ENCODE data around the gene NECTIN4. TPM values are rescaled to one million over a fixed set of nuclear protein-coding genes. Genes with fewer than 3 reads are reported as not detected.

NECTIN4 gene
- total RNA-seq, 1 donor from 2014 or later, result 0.18 TPM

GRCh38 chr1:161114556-161114955 lies 25.2 kb upstream of the NECTIN4 start:
- intact Hi-C loops (cut with micrococcal nuclease), result loop anchor here (5.0 kb wide), 1 partner anchor 852 kb away; the partner anchor contains the start of gene DCAF8

GRCh38 chr1:161113915-161114314 lies 24.6 kb upstream of the NECTIN4 start:
- intact Hi-C loops (cut with micrococcal nuclease), result loop anchor here (5.0 kb wide), 1 partner anchor 852 kb away; the partner anchor contains the start of gene DCAF8

- intact Hi-C loops (cut with micrococcal nuclease), result loop anchor here (5.0 kb wide), 1 partner anchor 849 kb away; the partner anchor contains the start of gene DCAF8
These were observed 22.2 kb upstream of the NECTIN4 start for GRCh38 chr1:161111527-161111926.

- intact Hi-C loops (cut with micrococcal nuclease), result loop anchor here (5.0 kb wide), 1 partner anchor 849 kb away; the partner anchor contains the start of gene DCAF8
These were observed 21.8 kb upstream of the NECTIN4 start for GRCh38 chr1:161111117-161111516.

- intact Hi-C loops (cut with micrococcal nuclease), result no loop called here
These were observed 17.1 kb upstream of the NECTIN4 start for GRCh38 chr1:161106431-161106830.

- intact Hi-C loops (cut with micrococcal nuclease), result no loop called here
These were observed 11.2 kb upstream of the NECTIN4 start for GRCh38 chr1:161100556-161100955.

GRCh38 chr1:161099090-161099802 lies 9.9 kb upstream of the NECTIN4 start:
- intact Hi-C loops (cut with micrococcal nuclease), result loop anchor here (10.0 kb wide), 1 partner anchor 264 kb away; no protein-coding TSS in a partner anchor

- intact Hi-C loops (cut with micrococcal nuclease), result loop anchor here (1.0 to 10.0 kb wide), 2 partner anchors 30 to 264 kb away; no protein-coding TSS in a partner anchor
These were observed 9.1 kb upstream of the NECTIN4 start, which contains the start of gene KLHDC9 for GRCh38 chr1:161098210-161099068. Gene KLHDC9, plus strand, starts transcription at chr1:161098361. Its CDS starts 175 bp downstream, at chr1:161098536.

- intact Hi-C loops (cut with micrococcal nuclease), result loop anchor here (2.0 to 10.0 kb wide), 2 partner anchors 100 to 262 kb away; no protein-coding TSS in a partner anchor
These were observed 7.2 kb upstream of the NECTIN4 start for GRCh38 chr1:161096530-161096929.

- intact Hi-C loops (cut with micrococcal nuclease), result loop anchor here (2.0 to 10.0 kb wide), 2 partner anchors 99 to 261 kb away; no protein-coding TSS in a partner anchor
These were observed 6.7 kb upstream of the NECTIN4 start for GRCh38 chr1:161096015-161096414.

- intact Hi-C loops (cut with micrococcal nuclease), result loop anchor here (10.0 kb wide), 1 partner anchor 260 kb away; no protein-coding TSS in a partner anchor
These were observed 5.9 kb upstream of the NECTIN4 start for GRCh38 chr1:161095230-161095629.

- intact Hi-C loops (cut with micrococcal nuclease), result loop anchor here (10.0 kb wide), 1 partner anchor 260 kb away; no protein-coding TSS in a partner anchor
These were observed 5.1 kb upstream of the NECTIN4 start for GRCh38 chr1:161094481-161094880.

- intact Hi-C loops (cut with micrococcal nuclease), result loop anchor here (10.0 kb wide), 1 partner anchor 258 kb away; no protein-coding TSS in a partner anchor
These were observed 3.3 kb upstream of the NECTIN4 start for GRCh38 chr1:161092621-161093028.

- intact Hi-C loops (cut with micrococcal nuclease), result loop anchor here (10.0 kb wide), 1 partner anchor 257 kb away; no protein-coding TSS in a partner anchor
These were observed 2.6 kb upstream of the NECTIN4 start for GRCh38 chr1:161091796-161092507.

GRCh38 chr1:161091093-161091492 lies 1.7 kb upstream of the NECTIN4 start:
- intact Hi-C loops (cut with micrococcal nuclease), result loop anchor here (10.0 kb wide), 1 partner anchor 256 kb away; no protein-coding TSS in a partner anchor

GRCh38 chr1:161090617-161091016 lies 1.3 kb upstream of the NECTIN4 start:
- intact Hi-C loops (cut with micrococcal nuclease), result loop anchor here (10.0 kb wide), 1 partner anchor 256 kb away; no protein-coding TSS in a partner anchor

- intact Hi-C loops (cut with micrococcal nuclease), result loop anchor here (10.0 kb wide), 1 partner anchor 255 kb away; no protein-coding TSS in a partner anchor
These were observed 580 bp upstream of the NECTIN4 start for GRCh38 chr1:161089938-161090337.

GRCh38 chr1:161088587-161089110 lies 709 bp downstream of the NECTIN4 start:
- intact Hi-C loops (cut with micrococcal nuclease), result no loop called here

- intact Hi-C loops (cut with micrococcal nuclease), result no loop called here
These were observed 2.9 kb downstream of the NECTIN4 start for GRCh38 chr1:161086457-161086856.

- intact Hi-C loops (cut with micrococcal nuclease), result no loop called here
These were observed 4.2 kb downstream of the NECTIN4 start for GRCh38 chr1:161085165-161085564.
